OCI-LY3 (cell line): Measurements from ENCODE around the gene USP53.

ENCODE experiments used
- EZH2phosphoT487 ChIP-seq: fragments of 200-600 bp; shearing (Covaris generic); IDR thresholded peaks from 2 replicates; pipeline ENCODE4 v1.6.1; 2018; ENCODE audit warnings: antibody characterized with exemption, mixed run types, low read depth
- TF ChIP-seq, protein P1 (sequence below): fragments of 200-600, 300-600 bp; sonication (generic); IDR thresholded peaks from 2 replicates; pipeline ENCODE4 v1.5.1; 2014; ENCODE audit warnings: antibody characterized with exemption, low read length, low read depth

GRCh38 chr4:119266153-119266552 lies 53.6 kb downstream of the USP53 start:
- TF ChIP-seq, protein P1, sequence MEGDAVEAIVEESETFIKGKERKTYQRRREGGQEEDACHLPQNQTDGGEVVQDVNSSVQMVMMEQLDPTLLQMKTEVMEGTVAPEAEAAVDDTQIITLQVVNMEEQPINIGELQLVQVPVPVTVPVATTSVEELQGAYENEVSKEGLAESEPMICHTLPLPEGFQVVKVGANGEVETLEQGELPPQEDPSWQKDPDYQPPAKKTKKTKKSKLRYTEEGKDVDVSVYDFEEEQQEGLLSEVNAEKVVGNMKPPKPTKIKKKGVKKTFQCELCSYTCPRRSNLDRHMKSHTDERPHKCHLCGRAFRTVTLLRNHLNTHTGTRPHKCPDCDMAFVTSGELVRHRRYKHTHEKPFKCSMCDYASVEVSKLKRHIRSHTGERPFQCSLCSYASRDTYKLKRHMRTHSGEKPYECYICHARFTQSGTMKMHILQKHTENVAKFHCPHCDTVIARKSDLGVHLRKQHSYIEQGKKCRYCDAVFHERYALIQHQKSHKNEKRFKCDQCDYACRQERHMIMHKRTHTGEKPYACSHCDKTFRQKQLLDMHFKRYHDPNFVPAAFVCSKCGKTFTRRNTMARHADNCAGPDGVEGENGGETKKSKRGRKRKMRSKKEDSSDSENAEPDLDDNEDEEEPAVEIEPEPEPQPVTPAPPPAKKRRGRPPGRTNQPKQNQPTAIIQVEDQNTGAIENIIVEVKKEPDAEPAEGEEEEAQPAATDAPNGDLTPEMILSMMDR, result no peak
- TF ChIP-seq EZH2phosphoT487, result no peak
